Eye (tissue), 1 donor: ENCODE results near the gene UFSP1.
"Not testable (repeated sequence)": the region's sequence is repeated elsewhere in the genome, so short reads cannot be mapped to it uniquely, and the experiment has no call there.

Source experiments
- DNase-seq: peaks from one replicate; pipeline ENCODE4 v3.0.0-alpha.2; 2015

UFSP1 gene

GRCh38 chr7:100888988-100889750 is at the start of gene UFSP1:
UFSP1 (minus strand) TSS chr7:100889715; CDS start chr7:100889271, 444 bp downstream.
- peak; percentile 30 for DNase-seq

DNA sequence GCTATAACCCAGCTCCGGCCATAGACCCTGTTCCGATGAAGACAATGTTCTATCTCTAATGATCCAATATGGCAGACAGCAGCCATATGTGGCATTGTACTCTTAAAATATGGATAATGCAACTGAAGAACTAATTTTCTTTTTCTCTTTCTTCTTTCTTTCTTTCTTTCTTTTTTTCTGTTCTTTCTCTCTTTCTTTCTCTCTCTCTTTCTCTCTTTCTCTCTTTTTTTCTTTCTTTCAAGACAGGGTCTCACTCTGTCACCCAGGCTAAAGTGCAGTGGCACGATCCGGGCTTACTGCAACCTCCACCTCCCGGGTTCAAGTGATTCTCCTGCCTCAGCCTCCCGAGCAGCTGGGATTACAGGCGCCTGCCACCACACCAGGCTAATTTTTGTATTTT is 46.7 kb upstream of the UFSP1 start:
- DNase-seq = not testable (repeated sequence)

DNA sequence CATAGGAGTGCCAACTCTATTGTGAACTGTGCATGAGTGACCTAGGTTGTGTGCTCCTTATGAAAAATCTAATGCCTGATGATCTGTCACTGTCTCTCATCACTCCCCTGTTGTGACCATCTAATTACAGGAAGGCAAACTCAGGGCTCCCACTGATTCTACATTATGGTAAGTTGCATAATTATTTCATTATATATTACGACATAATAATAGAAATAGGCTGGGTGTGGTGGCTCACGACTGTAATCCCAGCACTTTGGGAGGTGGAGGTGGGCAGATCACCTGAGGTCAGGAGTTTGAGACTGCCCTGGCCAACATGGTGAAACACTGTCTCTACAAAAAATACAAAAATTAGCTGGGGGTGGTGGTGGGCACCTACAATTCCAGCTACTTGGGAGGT is 45.9 kb upstream of the UFSP1 start:
- not testable (repeated sequence) for DNase-seq

GRCh38 chr7:100933734-100934133 is 44.2 kb upstream of the UFSP1 start:
- no peak for DNase-seq

- DNase-seq = no peak
These were observed 40.3 kb upstream of the UFSP1 start for GRCh38 chr7:100929808-100930174.

DNA sequence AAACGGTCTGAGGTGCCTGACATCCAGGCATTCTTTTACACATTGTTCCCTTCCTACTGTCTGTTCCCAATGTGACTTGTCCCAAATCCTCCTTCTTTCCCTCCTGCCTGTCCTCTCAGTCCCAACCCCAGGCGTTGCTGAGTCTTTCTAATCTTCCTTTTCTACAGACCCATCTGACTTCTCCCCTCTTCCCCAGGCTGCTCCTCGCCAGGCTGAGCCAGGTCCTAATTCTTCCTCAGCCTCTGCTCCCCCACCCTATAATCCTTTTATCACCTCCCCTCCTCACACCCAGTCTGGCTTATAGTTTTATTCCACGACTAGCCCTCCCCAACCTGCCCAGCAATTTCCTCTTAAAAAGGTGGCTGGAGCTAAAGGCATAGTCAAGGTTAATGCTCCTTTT is 34.1 kb upstream of the UFSP1 start:
- not testable (repeated sequence) for DNase-seq

DNA sequence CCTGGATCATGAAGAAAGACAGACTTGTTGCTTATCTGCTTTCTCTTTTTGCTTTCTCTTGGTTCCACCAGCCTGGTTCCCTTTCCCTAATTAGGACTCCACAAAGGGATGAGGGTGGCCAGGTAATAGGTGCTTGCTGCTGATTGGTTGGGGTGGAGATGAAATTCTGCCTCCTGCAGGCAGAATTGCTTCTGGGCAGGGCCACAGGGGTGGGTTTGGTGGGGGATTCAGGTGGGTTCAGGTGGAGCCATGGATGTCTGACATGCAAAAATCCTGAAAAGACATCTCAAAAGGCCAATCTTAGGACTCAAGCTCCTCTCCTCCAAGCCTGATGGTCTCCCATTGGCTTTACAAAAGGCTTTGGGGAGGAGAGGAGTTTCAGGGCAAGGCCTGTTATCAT is 31.5 kb upstream of the UFSP1 start:
- DNase-seq = no peak

DNA sequence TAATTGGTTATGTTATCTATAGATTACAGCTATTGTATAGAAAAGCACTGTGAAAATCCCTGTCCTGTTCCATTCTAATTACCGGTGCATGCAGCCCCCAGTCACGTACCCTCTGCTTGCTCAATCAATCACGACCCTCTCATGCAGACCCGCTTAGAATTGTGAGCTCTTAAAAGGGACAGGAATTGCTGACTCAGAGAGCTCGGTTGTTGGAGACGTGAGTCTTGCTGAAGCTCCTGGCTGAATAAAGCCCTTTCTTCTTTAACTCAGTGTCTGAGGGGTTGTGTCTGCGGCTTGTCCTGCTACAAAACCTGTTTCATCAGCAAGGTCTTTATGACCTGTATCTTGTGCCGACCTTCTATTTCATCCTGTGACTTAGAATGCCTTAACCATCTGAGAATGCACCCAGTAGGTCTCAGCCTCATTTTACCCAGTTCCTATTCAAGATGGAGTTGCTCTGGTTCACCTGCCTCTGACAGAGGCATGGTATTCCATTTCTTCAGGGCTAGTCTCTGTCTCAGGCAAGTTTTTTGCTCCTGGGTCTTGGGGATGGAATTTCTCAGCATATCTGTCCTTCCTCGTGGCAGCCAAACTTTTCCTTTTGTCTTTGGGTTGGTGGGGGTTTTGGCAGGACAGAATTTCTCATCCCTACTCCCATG is 30.4 kb upstream of the UFSP1 start:
- not testable (repeated sequence) for DNase-seq

DNA sequence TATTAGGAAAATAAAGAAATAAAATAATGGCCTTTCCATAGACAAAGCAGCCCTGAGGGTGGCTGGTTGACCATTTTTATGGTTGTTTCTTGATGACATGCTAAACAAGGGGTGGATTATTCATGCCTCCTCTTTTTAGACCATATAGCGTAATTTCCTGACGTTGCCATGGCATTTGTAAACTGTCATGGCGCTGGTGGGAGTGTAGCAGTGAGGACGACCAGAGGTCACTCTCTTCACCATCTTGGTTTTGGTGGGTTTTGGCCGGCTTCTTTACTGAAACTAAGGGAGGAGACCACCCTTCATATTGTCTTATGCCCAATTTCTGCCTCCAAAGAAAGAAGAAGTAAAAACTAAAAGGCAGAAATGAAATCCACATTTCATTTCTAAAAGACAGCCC is 29.8 kb upstream of the UFSP1 start:
- not testable (repeated sequence) for DNase-seq

DNA sequence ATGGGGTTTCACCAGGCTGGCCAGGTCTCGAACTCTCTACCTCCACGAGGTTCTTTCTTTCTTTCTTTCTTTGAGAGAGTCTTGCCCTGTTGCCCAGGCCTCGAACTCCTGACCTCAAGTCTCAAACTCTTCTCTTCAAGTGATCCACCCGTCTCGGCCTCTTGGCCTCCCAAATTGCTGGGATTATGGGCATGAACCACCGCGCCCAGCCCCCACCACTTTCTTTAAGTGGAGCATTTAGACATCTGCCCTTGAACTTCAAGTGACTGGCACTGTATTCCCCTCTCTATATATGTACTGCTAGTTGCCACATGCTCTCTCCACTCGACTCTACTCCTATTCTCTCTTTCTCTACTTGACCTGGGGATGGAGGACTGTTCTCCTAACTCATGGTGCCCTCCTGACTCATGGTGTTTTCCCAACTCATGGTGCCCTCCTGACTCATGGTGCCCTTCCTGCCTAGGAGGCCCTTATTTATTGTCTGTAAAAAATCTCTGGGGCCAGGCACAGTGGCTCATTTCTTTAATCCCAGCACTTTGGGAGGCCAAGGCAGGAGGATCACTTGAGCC is 25.4 kb upstream of the UFSP1 start:
- DNase-seq = no peak

GRCh38 chr7:100914208-100914878 is 24.8 kb upstream of the UFSP1 start:
- DNase-seq = no peak

- no peak for DNase-seq
These were observed 22.0 kb upstream of the UFSP1 start for GRCh38 chr7:100911484-100911883.

GRCh38 chr7:100910443-100910842 is 20.9 kb upstream of the UFSP1 start:
- DNase-seq = not testable (repeated sequence)

DNA sequence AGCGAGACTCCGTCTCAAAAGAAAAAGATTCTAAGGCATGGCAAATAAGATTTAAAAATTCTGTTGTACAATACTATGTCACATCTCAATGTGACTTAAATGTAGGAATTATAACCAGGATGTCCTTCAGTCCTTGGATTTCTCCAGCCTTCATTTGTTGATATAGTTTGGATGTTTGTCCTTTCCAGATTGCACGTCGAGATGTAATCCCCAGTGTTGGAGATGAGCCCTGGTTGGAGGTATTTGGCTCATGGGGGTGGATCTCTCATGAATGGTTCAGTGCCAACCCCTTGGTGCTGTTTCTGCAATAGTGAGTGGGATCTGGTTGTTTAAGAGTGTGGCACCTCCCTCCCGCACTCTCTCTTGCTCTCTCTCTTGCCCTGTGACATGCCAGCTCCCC is 19.0 kb upstream of the UFSP1 start:
- DNase-seq = no peak

DNA sequence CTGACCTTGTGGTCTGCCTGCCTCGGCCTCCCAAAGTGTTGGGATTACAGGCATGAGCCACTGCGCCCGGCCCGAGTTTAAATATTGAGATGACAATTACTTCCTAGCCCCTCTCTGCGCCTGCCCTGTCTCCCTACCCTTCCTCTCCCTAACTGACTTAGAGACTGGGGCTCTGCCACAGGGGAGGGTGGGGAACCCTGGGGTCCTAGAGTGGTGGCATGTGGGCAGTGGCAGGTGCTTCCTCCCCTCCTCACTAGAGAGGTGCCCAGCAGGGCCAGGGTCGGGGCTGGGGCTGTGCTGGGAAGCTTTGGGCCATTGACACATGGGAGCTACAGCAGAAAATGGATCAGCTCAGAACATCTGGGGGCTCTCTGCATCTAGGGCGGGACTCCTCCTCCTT is 13.1 kb upstream of the UFSP1 start:
- DNase-seq = no peak

DNA sequence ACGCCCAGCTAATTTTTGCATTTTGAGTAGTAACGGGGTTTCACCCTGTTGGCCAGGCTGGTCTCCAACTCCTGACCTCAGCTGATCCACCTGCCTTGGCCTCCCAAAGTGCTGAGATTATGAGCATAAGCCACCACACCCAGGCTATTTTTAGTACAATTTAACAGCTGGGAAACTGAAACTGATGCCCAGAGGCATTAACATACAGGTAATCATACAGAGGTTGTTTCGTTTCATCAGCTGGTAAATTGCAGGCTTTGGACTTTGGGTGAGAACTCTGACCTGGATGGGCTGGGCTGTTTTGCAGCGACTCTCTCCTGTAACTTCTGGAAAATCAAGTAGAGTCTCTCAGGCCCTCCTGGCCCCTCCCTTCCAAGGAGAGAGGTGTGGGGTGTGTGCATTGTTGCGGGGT is 12.4 kb upstream of the UFSP1 start:
- no peak for DNase-seq

- no peak for DNase-seq
These were observed 11.5 kb upstream of the UFSP1 start for GRCh38 chr7:100900978-100901377.

DNA sequence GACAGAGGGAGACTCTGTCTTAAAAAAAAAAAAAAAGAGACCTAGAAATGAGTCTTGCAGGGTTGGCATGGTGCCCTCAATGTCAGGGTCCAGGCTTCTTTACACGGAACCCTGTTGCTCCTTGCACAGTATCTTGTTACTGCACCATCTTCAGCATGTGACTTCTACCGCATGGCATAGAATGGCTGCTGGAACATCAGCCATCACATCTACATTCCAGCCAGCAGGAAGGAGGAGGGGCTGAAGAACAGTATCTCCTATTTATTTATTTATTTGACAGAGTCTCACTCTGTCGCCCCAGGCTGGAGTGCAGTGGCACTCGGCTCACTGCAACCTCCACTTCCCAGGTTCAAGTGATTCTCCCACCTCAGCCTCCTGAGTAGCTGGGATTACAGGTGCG is 9.9 kb upstream of the UFSP1 start:
- no peak for DNase-seq

DNA sequence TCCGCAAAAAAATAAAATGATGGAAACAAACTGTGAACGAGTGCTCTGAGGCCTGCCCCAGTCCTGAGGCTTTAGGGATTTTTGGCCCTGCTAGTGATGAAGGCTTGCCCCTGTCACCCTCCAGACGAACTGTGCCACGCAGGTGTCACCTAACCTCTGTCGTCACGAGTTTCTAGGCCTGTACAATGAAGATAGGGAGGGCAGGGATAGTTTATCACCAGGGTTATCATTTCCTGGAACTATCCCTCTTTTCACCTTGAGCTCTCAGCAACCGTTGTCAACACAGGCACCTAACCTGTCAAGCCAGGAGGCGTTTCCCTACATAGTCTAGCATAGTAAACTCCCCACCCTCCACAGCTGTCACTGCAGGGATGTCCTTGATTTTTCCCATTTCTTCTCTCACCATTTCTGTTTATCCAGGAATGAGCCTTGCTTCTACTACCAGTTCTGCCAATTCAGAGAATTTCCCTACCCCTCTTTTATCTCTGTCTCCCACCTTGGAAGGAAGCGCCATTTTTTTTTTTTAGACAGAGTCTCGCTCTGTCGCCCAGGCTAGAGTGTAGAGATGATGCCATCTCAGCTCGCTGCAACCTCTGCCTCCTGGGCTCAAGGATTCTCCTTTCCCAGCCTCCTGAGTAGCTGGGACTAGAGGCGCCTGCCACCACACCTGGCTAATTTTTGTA is 8.4 kb upstream of the UFSP1 start:
- DNase-seq = no peak

GRCh38 chr7:100896732-100897608 is 7.5 kb upstream of the UFSP1 start:
- DNase-seq = peak; percentile 72

DNA sequence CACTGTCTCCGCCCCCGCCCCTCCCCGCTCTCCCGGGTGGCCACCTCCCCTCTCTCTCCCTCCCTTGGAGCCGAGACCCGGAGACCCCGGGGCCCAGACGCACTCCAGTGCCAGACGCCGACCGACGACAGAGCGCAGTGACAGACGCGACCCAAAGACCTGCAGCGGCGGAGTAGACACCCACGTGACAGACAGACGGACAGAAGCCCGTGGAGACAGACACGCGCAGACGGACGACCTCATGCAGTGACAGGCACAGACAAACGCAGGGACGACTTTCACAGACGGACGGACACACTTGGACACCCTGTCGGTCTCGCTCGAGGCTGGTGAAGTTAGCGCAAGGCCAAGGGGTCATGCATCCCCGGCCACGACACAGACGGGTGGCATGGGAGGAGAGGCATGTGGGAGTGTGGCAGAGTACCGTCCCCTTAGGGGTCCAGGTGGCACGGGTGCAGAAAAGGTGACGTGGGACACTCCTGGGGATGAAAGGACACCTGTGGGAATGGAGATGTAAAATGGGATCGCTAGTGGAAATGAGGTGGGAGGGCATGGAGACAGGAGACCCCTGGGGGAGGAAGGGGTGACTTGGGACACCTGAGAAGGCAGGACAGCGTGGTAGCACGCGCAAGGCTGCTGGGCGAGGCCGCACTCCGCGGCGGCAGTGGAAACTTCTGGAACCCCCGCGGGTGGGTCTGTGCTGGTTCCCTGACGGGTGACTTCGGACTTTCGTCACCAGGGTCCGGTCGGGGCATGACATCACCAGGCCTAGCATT is 6.6 kb upstream of the UFSP1 start:
- peak; percentile 81 for DNase-seq

DNA sequence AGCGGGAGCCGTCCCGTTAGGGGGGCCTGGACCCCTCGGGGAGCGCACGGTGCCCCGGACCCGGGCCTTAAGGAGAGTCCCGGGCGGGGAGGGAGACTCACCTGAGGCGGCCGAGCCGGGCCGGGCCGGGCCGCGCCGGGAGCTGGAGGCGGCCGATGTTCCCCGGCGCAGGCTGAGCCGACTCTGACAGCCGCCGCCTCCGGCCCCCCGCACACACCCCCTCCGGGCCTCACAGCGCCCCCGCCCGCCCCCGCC is 6.1 kb upstream of the UFSP1 start, which contains the start of gene ACHE:
Gene ACHE (minus strand): TSS at position 188 of the 255 bp plus-strand sequence. CDS start 1,656 bp downstream, outside the sequence.
- DNase-seq = no peak
